Measurements from ENCODE around the gene VPS9D1.
"Not testable (repeated sequence)": the region's sequence is repeated elsewhere in the genome, so short reads cannot be mapped to it uniquely, and the experiment has no call there.

The VPS9D1 gene

GRCh38 chr16:89664238-89664637 is 56.5 kb downstream of the VPS9D1 start:
- DNase-seq (ENCODE audit: low read depth in 2 of 2): not testable (repeated sequence)

- no peak for DNase-seq (ENCODE audit: low read depth in 2 of 2)
Observed at GRCh38 chr16:89661215-89661614, 59.5 kb downstream of the VPS9D1 start.

GRCh38 chr16:89660146-89660545 is 60.6 kb downstream of the VPS9D1 start:
- no peak for DNase-seq (ENCODE audit: low read depth in 2 of 2)

GRCh38 chr16:89658221-89658879 is 62.3 kb downstream of the VPS9D1 start:
- DNase-seq (ENCODE audit: low read depth in 2 of 2): no peak

- peak; percentile 88 to 93 for DNase-seq (ENCODE audit: low read depth in 2 of 2)
Observed at GRCh38 chr16:89657442-89658220, 63.1 kb downstream of the VPS9D1 start, which contains the start of the genes CHMP1A and SPATA33. Gene CHMP1A (minus strand): TSS chr16:89657708. CDS start chr16:89657588, 120 bp downstream. Gene SPATA33 (plus strand): TSS chr16:89657836. CDS start chr16:89657912, 76 bp downstream.
